ENCODE results near the gene KRT85.

DNA sequence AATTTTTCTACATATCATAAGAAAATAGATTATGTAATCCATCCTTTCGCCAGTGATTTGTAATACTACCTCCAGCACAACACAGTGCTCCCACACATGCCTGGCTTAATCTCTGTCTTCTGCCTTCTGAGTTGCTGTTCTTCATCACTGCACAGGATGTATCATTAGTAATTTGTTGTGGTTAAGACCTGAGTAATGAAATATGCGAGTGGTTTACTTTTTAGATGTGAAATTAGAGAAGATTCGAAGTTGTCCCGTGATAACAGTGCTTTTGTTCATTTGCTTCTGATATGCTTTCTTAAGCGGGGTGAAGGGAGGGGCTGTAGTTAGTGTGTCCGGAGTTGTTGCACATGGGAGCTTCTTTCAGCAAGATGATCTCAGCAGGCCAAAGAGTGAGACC lies 18.1 kb downstream of the KRT85 start:
- TF ChIP-seq EZH2 (IDR thresholded peaks at IDR 0.05; ENCODE audit: low read depth): no peak
- TF ChIP-seq, protein P1, sequence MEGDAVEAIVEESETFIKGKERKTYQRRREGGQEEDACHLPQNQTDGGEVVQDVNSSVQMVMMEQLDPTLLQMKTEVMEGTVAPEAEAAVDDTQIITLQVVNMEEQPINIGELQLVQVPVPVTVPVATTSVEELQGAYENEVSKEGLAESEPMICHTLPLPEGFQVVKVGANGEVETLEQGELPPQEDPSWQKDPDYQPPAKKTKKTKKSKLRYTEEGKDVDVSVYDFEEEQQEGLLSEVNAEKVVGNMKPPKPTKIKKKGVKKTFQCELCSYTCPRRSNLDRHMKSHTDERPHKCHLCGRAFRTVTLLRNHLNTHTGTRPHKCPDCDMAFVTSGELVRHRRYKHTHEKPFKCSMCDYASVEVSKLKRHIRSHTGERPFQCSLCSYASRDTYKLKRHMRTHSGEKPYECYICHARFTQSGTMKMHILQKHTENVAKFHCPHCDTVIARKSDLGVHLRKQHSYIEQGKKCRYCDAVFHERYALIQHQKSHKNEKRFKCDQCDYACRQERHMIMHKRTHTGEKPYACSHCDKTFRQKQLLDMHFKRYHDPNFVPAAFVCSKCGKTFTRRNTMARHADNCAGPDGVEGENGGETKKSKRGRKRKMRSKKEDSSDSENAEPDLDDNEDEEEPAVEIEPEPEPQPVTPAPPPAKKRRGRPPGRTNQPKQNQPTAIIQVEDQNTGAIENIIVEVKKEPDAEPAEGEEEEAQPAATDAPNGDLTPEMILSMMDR (conservative IDR thresholded peaks at IDR 0.05): no peak

Data from PC-9 (cell line).